ENCODE data around the gene CLDN20.

DNA sequence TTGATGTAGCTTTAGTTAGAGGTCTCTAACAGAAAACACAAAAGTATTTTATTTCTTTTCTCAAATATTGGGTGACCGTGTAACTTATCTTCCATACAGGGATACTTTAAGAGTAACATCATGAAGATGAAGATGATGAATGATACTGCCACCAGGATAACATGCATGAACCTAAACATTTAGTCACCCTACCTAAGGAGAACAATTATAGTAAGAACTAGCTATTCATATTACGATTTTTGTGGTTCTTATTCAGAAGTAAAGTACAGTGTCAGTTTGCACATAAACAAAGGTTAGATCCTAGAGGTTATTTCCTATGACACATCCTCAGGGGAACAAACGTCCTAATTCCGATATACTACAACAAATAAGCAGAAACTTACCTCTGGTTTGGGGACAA lies 21.0 kb downstream of the CLDN20 start:
- TF ChIP-seq L3MBTL2 (conservative IDR thresholded peaks at IDR 0.05) (no peak), SP1 (IDR thresholded peaks at IDR 0.05) (no peak), NFRKB (IDR thresholded peaks at IDR 0.05) (no peak), ZNF384 (IDR thresholded peaks at IDR 0.05) (no peak), HDGF (IDR thresholded peaks at IDR 0.05; ENCODE audit: borderline replicate concordance) (no peak), FOXM1 (IDR thresholded peaks at IDR 0.05; ENCODE audit: borderline replicate concordance) (no peak), BHLHE40 (IDR thresholded peaks at IDR 0.05; ENCODE audit: borderline replicate concordance) (no peak), TARDBP (IDR thresholded peaks at IDR 0.05) (no peak), FOXA1 (IDR thresholded peaks at IDR 0.05) (no peak), SUZ12 (IDR thresholded peaks at IDR 0.05) (no peak)
- TF ChIP-seq, protein P1, sequence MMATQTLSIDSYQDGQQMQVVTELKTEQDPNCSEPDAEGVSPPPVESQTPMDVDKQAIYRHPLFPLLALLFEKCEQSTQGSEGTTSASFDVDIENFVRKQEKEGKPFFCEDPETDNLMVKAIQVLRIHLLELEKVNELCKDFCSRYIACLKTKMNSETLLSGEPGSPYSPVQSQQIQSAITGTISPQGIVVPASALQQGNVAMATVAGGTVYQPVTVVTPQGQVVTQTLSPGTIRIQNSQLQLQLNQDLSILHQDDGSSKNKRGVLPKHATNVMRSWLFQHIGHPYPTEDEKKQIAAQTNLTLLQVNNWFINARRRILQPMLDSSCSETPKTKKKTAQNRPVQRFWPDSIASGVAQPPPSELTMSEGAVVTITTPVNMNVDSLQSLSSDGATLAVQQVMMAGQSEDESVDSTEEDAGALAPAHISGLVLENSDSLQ (IDR thresholded peaks at IDR 0.05) = no peak

Data from HEK293T (cell line).